Measurements from ENCODE around the gene CAPN5. TPM values are rescaled to one million over a fixed set of nuclear protein-coding genes. Genes with fewer than 3 reads are reported as not detected.
A peak's percentile ranks its signal among the peaks of the same experiment; 100 is the strongest.

The CAPN5 gene
- total and polyA plus RNA-seq, 4 donors, result 6.5 to 25.8 (median 18.2) TPM

DNA sequence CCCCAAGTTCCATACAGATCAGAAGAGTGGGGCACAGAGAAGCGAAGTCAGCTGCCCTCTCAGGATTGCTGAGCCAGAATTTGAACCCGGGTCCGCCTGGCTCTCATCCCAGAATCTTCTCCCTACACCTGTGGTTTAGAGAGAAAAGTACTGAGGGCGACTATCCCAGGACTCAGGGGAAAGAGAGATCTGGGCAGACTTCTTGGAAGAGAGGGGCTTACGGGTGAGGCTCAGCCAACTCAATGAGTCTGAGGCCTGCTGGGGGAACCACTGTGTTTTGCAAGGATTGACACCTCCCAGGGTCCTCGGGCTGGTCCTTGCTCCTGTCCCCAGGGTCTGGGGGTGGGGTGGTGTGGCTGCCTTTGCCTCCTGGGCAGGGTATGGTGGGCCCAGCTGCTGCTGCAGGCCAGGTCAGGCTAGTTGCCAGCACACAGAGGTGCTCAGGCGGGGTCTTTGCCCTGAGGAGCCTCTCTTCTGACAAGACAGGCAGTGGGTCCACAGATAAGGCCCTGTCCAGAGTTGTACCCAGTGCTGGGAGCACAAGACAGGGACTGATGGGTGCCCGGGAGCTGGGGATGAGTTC lies 1.2 kb downstream of the CAPN5 start:
- WGBS, result 41% methylated on average over 8 of the region's 8 CpGs
- Histone ChIP-seq H3K9ac (ENCODE audit: low read depth in 1 of 2, low read length in 2 of 2) (peak overlapping the region; percentile 33 to 76), H3K4me3 (ENCODE audit: low read depth in 1 of 3, low read length in 3 of 3) (peak overlapping the region; percentile 55 to 84 (median 64)), H3K9me3 (ENCODE audit: control insufficient read depth in 4 of 4, low read length in 3 of 4) (no peaks in the 10 kb centered on the region), H3K27ac (ENCODE audit: low read depth in 1 of 2, low read length in 2 of 2) (no peak overlapping the region), H3K27me3 (ENCODE audit: control insufficient read depth in 4 of 4, insufficient read depth in 4 of 4, low read length in 3 of 4) (no peaks in the 10 kb centered on the region), H3K36me3 (ENCODE audit: control insufficient read depth in 4 of 4, insufficient read depth in 3 of 4, low read depth in 1 of 4, low read length in 3 of 4) (no peaks in the 10 kb centered on the region), H3K4me1 (ENCODE audit: control insufficient read depth in 4 of 4, insufficient read depth in 4 of 4, low read length in 3 of 4) (peaks cover 13 to 80% (median 64%) of the 10 kb centered on the region in 4 donors)
- TF ChIP-seq, protein P1, sequence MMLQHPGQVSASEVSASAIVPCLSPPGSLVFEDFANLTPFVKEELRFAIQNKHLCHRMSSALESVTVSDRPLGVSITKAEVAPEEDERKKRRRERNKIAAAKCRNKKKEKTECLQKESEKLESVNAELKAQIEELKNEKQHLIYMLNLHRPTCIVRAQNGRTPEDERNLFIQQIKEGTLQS (IDR thresholded peaks at IDR 0.05), result no peak
- TF ChIP-seq FOXA2 (IDR thresholded peaks at IDR 0.05), result no peak
- TF ChIP-seq FOXA1 (IDR thresholded peaks at IDR 0.05), result no peak
- TF ChIP-seq HNF4A (conservative IDR thresholded peaks at IDR 0.05), result peak; percentile 12 to 32
- TF ChIP-seq, protein P2, sequence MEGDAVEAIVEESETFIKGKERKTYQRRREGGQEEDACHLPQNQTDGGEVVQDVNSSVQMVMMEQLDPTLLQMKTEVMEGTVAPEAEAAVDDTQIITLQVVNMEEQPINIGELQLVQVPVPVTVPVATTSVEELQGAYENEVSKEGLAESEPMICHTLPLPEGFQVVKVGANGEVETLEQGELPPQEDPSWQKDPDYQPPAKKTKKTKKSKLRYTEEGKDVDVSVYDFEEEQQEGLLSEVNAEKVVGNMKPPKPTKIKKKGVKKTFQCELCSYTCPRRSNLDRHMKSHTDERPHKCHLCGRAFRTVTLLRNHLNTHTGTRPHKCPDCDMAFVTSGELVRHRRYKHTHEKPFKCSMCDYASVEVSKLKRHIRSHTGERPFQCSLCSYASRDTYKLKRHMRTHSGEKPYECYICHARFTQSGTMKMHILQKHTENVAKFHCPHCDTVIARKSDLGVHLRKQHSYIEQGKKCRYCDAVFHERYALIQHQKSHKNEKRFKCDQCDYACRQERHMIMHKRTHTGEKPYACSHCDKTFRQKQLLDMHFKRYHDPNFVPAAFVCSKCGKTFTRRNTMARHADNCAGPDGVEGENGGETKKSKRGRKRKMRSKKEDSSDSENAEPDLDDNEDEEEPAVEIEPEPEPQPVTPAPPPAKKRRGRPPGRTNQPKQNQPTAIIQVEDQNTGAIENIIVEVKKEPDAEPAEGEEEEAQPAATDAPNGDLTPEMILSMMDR (IDR thresholded peaks at IDR 0.05; ENCODE audit: low read depth, low read length, missing input control), result no peak
- no peak for TF ChIP-seq HNF4G (IDR thresholded peaks at IDR 0.05)
- DNase-seq (ENCODE audit: low spot score), result no peak

DNA sequence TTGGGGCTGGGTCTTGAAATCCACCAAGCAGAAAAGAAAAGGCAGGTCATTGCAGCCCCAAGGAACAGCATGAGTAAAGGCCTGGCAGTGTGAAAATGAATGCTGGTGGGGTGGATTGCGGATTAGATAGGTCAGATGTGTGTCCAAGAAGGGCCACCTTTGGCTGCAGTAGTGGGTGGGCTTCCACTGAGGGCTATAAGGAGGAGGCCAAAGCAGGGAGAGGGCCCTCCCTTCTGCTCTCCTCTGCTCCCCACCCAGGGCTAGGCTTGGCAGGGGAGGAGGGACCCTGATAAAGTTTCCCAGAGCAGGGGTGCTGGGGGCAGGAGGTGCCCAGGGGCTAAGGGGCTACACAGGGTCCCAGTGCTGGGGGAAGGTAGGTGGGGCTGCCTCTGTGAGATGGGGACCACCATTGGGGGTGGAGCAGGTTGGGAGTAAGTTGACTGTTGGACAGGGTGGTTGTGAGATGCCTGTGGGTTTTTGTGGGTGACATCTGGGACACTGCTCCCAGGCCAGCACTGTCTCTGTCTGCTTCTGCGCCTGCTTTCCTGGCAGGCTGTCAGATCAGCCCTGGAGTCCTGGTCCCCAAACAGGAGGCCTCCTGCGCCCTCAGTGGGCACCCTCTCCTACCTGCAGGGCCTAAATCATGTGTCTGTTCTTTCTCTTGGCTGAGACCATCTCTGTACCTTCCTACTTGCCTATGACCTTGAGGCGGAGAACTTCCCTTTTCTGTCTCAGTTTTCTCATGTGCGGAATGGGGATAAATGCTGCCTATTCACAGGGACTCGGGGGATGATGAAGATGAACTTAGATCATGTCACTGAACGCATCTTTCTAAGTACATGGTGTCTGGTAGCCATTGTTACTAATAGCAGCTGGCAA lies 1.9 kb downstream of the CAPN5 start:
- H3K27me3 ChIP-seq (ENCODE audit: control insufficient read depth in 4 of 4, insufficient read depth in 4 of 4, low read length in 3 of 4), result no peaks in the 10 kb centered on the region
- 79% methylated on average over 7 of the region's 7 CpGs for WGBS
- no peaks in the 10 kb centered on the region for H3K9me3 ChIP-seq (ENCODE audit: control insufficient read depth in 4 of 4, low read length in 3 of 4)
- no peak overlapping the region for H3K27ac ChIP-seq (ENCODE audit: low read depth in 1 of 2, low read length in 2 of 2)
- H3K36me3 ChIP-seq (ENCODE audit: control insufficient read depth in 4 of 4, insufficient read depth in 3 of 4, low read depth in 1 of 4, low read length in 3 of 4), result no peaks in the 10 kb centered on the region
- H3K4me3 ChIP-seq (ENCODE audit: low read depth in 1 of 3, low read length in 3 of 3), result peak overlapping the region in 1 of 3 donors; percentile 24
- H3K4me1 ChIP-seq (ENCODE audit: control insufficient read depth in 4 of 4, insufficient read depth in 4 of 4, low read length in 3 of 4), result peaks cover 13 to 83% (median 66%) of the 10 kb centered on the region in 4 donors
- DNase-seq (ENCODE audit: low spot score), result no peak
- TF ChIP-seq YY1 (IDR thresholded peaks at IDR 0.05) (no peak), HNF4G (IDR thresholded peaks at IDR 0.05) (no peak)
- TF ChIP-seq, protein P2 (IDR thresholded peaks at IDR 0.05; ENCODE audit: low read depth, low read length, missing input control), result no peak
- peak overlapping the region in 1 of 2 donors; percentile 76 for H3K9ac ChIP-seq (ENCODE audit: low read depth in 1 of 2, low read length in 2 of 2)

DNA sequence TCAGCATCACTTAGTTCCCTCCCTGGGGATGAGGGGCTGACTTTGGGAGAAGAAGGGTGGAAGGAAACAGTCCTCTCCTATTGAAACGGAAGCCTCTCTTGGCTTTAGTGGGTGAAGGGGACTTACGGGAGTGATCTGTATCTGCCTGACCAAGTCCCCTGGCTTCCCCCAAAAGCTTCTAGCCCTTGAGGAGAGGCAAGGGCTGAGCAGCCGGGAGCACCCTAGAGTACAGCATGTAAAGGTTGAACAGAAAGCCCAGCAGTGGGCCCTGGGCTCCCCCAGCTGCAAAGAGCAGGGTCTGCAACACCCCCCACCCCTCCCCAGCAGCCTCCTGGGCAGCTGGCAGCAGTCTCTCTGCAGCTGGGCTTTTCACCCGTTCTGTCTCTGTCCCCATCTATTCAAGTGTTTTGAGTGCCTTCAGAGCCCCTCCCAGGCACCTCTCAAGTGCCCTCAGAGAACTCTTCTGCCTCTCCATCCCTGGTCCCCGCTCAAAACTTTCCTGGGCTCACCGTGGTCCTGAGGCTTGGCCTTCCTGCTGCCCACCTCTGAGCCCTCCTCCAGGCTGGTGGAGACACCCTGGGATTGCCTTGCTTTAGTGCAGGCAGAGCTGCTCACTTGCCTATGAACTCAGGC lies 2.7 kb downstream of the CAPN5 start:
- WGBS, result 81% methylated on average over 6 of the region's 6 CpGs
- Histone ChIP-seq H3K4me3 (ENCODE audit: low read depth in 1 of 3, low read length in 3 of 3) (no peak overlapping the region), H3K9me3 (ENCODE audit: control insufficient read depth in 4 of 4, low read length in 3 of 4) (no peaks in the 10 kb centered on the region), H3K4me1 (ENCODE audit: control insufficient read depth in 4 of 4, insufficient read depth in 4 of 4, low read length in 3 of 4) (peaks cover 9 to 84% (median 61%) of the 10 kb centered on the region in 4 donors), H3K36me3 (ENCODE audit: control insufficient read depth in 4 of 4, insufficient read depth in 3 of 4, low read depth in 1 of 4, low read length in 3 of 4) (no peaks in the 10 kb centered on the region), H3K27me3 (ENCODE audit: control insufficient read depth in 4 of 4, insufficient read depth in 4 of 4, low read length in 3 of 4) (no peaks in the 10 kb centered on the region), H3K9ac (ENCODE audit: low read depth in 1 of 2, low read length in 2 of 2) (no peak overlapping the region), H3K27ac (ENCODE audit: low read depth in 1 of 2, low read length in 2 of 2) (no peak overlapping the region)
- DNase-seq (ENCODE audit: low spot score), result no peak
- TF ChIP-seq FOXA2 (IDR thresholded peaks at IDR 0.05), result no peak
- TF ChIP-seq, protein P3, sequence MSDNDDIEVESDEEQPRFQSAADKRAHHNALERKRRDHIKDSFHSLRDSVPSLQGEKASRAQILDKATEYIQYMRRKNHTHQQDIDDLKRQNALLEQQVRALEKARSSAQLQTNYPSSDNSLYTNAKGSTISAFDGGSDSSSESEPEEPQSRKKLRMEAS (IDR thresholded peaks at IDR 0.05), result no peak
- no peak for TF ChIP-seq SP1 (IDR thresholded peaks at IDR 0.05)
- no peak for TF ChIP-seq TAF1 (conservative IDR thresholded peaks at IDR 0.05)
- no peak for TF ChIP-seq JUND (IDR thresholded peaks at IDR 0.05)
- no peak for TF ChIP-seq EGR1 (IDR thresholded peaks at IDR 0.05; ENCODE audit: low read depth in 2 of 2)
- no peak for TF ChIP-seq HNF4G (IDR thresholded peaks at IDR 0.05)
- TF ChIP-seq RAD21 (IDR thresholded peaks at IDR 0.05), result no peak
- TF ChIP-seq GABPA (IDR thresholded peaks at IDR 0.05 in 1 of 2, conservative IDR thresholded peaks at IDR 0.05 in 1 of 2), result no peak
- TF ChIP-seq, protein P1 (IDR thresholded peaks at IDR 0.05), result no peak
- no peak for TF ChIP-seq FOXA1 (IDR thresholded peaks at IDR 0.05)
- no peak for TF ChIP-seq YY1 (IDR thresholded peaks at IDR 0.05)
- TF ChIP-seq HNF4A (conservative IDR thresholded peaks at IDR 0.05), result no peak
- TF ChIP-seq RXRA (IDR thresholded peaks at IDR 0.05), result no peak

All from liver (tissue), 9 donors.